Dendritic cell treated with granulocyte-macrophage colony-stimulating factor and Interleukin-4, amounts not matched to agents 40 ng/mL and 50 ng/mL, for 4 days (primary cell): Measurements from ENCODE around the gene ENDOD1.
"Not testable (repeated sequence)": the region's sequence is repeated elsewhere in the genome, so short reads cannot be mapped to it uniquely, and the experiment has no call there.

Experiments
- H3K27ac Mint-ChIP-seq: one replicate; pipeline ENCODE4 v1.8.0; 2022; ENCODE audit warnings: mild to moderate bottlenecking, mixed read lengths
- H3K27me3 Mint-ChIP-seq: one replicate; pipeline ENCODE4 v1.8.0; 2022; ENCODE audit warnings: mild to moderate bottlenecking, mixed read lengths
- H3K36me3 Mint-ChIP-seq: one replicate; pipeline ENCODE4 v1.8.0; 2022; ENCODE audit warnings: low read depth, mixed read lengths
- H3K4me1 Mint-ChIP-seq: one replicate; pipeline ENCODE4 v1.8.0; 2022; ENCODE audit warnings: low read depth, mixed read lengths
- H3K4me3 Mint-ChIP-seq: one replicate; pipeline ENCODE4 v1.8.0; 2022; ENCODE audit warnings: mild to moderate bottlenecking, moderate library complexity, mixed read lengths
- H3K9me3 Mint-ChIP-seq: one replicate; pipeline ENCODE4 v1.8.0; 2022; ENCODE audit warnings: mixed read lengths
- intact Hi-C: fragments of 100-400 bp; cut with micrococcal nuclease; formaldehyde crosslinking; loops from one replicate; pipeline ENCODE4 v1.15.0; 2022

The ENDOD1 gene

DNA sequence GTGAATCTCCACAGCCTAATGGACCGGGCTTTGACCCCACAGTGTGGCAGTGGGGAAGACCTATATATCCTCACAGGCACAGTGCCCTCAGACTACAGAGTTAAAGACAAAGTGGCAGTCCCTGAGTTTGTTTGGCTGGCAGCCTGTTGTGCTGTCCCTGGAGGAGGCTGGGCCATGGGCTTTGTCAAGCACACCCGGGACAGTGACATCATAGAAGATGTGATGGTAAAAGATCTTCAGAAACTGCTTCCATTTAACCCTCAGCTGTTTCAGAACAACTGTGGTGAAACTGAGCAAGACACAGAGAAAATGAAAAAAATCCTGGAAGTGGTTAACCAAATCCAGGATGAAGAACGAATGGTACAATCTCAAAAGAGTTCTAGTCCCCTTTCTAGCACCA is 39.0 kb downstream of the ENDOD1 start:
- intact Hi-C loops, result no loop called here
- Mint-ChIP-seq H3K4me3 (no peak overlapping the region), H3K9me3 (no peaks in the 10 kb centered on the region), H3K4me1 (peaks cover 5% of the 10 kb centered on the region), H3K36me3 (no peaks in the 10 kb centered on the region), H3K27ac (no peak overlapping the region), H3K27me3 (no peaks in the 10 kb centered on the region)

DNA sequence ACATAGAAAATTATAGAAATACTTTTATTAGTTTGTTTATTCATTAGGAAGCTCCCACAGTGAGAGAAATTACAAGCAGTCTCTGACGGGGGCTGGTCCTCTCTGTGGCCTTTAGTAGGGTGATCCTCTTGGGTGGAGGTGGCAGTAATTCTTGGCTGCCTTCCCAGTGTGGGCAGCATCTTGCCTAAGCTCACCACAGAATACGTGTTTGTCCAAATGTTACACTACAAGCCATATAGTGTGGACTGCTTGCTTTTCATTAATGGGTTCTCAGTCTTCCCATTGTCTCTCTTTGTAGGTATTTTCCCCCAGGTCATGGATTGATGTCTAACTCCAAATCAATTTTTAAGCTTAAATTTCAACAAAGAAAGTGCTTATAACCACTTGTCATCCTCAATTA is 43.3 kb downstream of the ENDOD1 start:
- H3K4me3 Mint-ChIP-seq, result no peak overlapping the region
- H3K9me3 Mint-ChIP-seq, result no peaks in the 10 kb centered on the region
- no peaks in the 10 kb centered on the region for H3K36me3 Mint-ChIP-seq
- H3K27ac Mint-ChIP-seq, result no peak overlapping the region
- H3K27me3 Mint-ChIP-seq, result no peaks in the 10 kb centered on the region
- intact Hi-C loops, result no loop called here
- peaks cover 5% of the 10 kb centered on the region for H3K4me1 Mint-ChIP-seq

- Mint-ChIP-seq H3K27ac (no peak overlapping the region), H3K27me3 (no peaks in the 10 kb centered on the region), H3K4me1 (peaks cover 5% of the 10 kb centered on the region), H3K4me3 (no peak overlapping the region), H3K9me3 (no peaks in the 10 kb centered on the region), H3K36me3 (no peaks in the 10 kb centered on the region)
- intact Hi-C loops, result no loop called here
Observed at GRCh38 chr11:95134491-95134890, 44.8 kb downstream of the ENDOD1 start.

DNA sequence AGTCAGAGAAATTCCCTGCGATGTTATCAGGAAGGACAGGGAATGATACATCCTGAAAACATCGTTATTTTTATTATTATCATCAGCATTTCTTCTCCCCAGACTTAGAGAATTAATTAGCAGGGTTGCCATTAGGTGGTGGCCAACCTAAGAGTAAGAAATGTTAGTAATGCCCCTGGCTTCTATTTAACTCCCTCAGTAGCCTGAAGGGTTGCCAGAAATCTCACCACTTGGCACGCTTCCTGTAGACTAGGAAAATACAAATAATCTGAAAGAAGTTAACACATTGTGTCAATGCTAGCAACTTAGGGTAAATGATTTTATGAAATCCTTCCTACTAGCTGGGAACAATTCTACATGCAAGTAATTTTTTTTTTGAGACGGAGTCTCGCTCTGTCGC is 45.5 kb downstream of the ENDOD1 start:
- Mint-ChIP-seq H3K27ac (no peak overlapping the region), H3K27me3 (peaks cover 2% of the 10 kb centered on the region), H3K4me1 (peaks cover 5% of the 10 kb centered on the region), H3K4me3 (no peak overlapping the region), H3K9me3 (no peaks in the 10 kb centered on the region), H3K36me3 (no peaks in the 10 kb centered on the region)
- intact Hi-C loops, result no loop called here

GRCh38 chr11:95135880-95136279 is 46.2 kb downstream of the ENDOD1 start:
- Mint-ChIP-seq H3K27me3 (peaks cover 7% of the 10 kb centered on the region), H3K27ac (no peak overlapping the region), H3K4me1 (peaks cover 5% of the 10 kb centered on the region), H3K36me3 (no peaks in the 10 kb centered on the region), H3K9me3 (no peaks in the 10 kb centered on the region), H3K4me3 (no peak overlapping the region)
- intact Hi-C loops, result no loop called here

DNA sequence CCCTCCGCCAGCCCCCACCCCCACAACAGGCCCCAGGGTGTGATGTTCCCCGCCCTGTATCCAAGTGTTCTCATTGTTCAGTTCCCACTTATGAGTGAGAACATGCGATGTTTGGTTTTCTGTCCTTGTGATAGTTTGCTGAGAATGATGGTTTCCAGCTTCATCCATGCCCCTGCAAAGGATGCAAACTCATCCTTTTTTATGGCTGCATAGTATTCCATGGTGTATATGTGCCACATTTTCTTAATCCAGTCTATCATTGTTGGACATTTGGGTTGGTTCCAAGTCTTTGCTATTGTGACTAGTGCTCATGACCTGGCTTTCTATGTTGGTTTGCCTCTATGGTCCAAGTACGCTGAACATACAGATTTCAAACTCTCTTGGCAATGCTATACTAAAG is 47.1 kb downstream of the ENDOD1 start:
- H3K9me3 Mint-ChIP-seq, H3K4me1 Mint-ChIP-seq, H3K27ac Mint-ChIP-seq, intact Hi-C loops, H3K36me3 Mint-ChIP-seq, H3K4me3 Mint-ChIP-seq, H3K27me3 Mint-ChIP-seq: not testable (repeated sequence)

DNA sequence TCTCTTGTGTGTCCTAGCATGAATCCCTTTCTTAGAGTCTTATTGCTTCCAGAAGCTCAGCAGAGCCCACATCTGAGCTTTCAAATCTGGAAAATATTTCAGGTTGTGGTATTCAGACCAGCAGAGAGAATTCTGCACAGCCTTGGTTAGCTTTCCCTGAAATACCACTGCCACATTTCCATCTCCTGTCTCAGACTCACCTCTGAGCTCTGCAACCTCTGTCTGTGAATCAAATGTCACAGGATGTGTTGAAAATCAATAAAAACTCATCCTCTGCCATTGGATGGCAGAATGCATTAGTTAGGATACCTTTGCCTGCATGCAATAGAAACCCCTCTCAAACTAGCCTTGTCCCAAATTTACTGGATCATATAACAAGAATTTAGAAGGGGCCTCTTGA is 47.7 kb downstream of the ENDOD1 start:
- Mint-ChIP-seq H3K36me3 (no peaks in the 10 kb centered on the region), H3K4me1 (peaks cover 2% of the 10 kb centered on the region), H3K27ac (no peak overlapping the region), H3K9me3 (no peaks in the 10 kb centered on the region), H3K27me3 (peaks cover 9% of the 10 kb centered on the region), H3K4me3 (no peak overlapping the region)
- intact Hi-C loops, result no loop called here

- Mint-ChIP-seq H3K36me3 (no peaks in the 10 kb centered on the region), H3K27ac (no peak overlapping the region), H3K4me1 (no peaks in the 10 kb centered on the region), H3K9me3 (no peaks in the 10 kb centered on the region), H3K27me3 (peaks cover 10% of the 10 kb centered on the region), H3K4me3 (no peak overlapping the region)
- intact Hi-C loops, result no loop called here
Observed at GRCh38 chr11:95138448-95138847, 48.8 kb downstream of the ENDOD1 start.

- Mint-ChIP-seq H3K27ac (no peak overlapping the region), H3K36me3 (no peaks in the 10 kb centered on the region), H3K9me3 (no peaks in the 10 kb centered on the region), H3K27me3 (peaks cover 16% of the 10 kb centered on the region), H3K4me3 (no peak overlapping the region), H3K4me1 (no peaks in the 10 kb centered on the region)
- intact Hi-C loops, result no loop called here
Observed at GRCh38 chr11:95140397-95141033, 50.9 kb downstream of the ENDOD1 start.

DNA sequence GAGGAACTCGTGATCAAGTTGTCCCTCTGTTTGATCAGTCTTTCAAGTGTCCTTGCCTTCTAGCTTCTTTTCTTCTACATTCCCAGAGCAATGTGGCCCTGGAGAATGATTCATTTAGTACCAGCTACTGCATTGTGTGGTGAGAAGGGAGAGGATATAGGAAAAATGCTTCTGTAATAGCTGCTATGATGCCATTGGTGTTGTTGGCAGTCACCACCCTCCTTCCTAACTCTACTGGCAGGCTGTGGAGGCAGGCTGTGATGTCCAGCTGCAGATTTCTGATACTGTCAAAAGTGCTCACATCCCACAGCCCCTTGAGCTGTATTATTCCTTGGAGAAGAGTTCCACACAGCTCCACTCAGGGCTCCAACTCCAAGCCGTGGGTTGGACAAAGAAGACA is 52.8 kb downstream of the ENDOD1 start:
- intact Hi-C loops, result no loop called here
- Mint-ChIP-seq H3K4me3 (no peak overlapping the region), H3K9me3 (no peaks in the 10 kb centered on the region), H3K27ac (no peak overlapping the region), H3K36me3 (no peaks in the 10 kb centered on the region), H3K4me1 (peaks cover 5% of the 10 kb centered on the region), H3K27me3 (peaks cover 19% of the 10 kb centered on the region)

DNA sequence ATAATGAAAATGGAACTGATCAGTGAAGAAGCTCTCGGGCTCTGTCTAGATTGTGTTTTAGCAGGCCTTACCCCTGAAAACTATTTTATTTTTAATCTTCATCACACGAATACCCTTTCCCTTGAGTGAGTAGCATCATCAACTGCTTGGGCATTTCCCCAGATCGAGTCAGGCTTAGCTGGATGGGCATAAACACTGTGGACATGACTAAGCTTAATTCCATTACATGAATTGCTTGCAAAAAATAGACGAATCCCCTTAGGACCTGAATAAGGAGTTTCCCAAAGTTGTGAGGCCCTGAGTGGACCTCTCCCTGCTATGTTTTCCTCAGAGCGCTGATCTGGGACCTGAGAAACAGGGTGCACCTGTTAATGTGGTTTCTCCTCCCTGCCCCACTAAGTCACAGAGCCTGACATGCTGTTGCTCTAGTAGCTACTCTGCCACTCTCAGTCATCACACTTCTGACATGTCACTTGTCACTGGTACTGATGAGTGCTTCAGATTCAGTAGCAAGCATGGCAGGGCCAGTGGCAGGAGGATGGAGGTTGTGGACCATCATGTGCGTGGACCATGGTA is 53.5 kb downstream of the ENDOD1 start:
- H3K27ac Mint-ChIP-seq, result no peak overlapping the region
- no peaks in the 10 kb centered on the region for H3K9me3 Mint-ChIP-seq
- H3K27me3 Mint-ChIP-seq, result peaks cover 20% of the 10 kb centered on the region
- no peak overlapping the region for H3K4me3 Mint-ChIP-seq
- intact Hi-C loops, result no loop called here
- peaks cover 13% of the 10 kb centered on the region for H3K4me1 Mint-ChIP-seq
- H3K36me3 Mint-ChIP-seq, result no peaks in the 10 kb centered on the region

- Mint-ChIP-seq H3K27me3 (peaks cover 28% of the 10 kb centered on the region), H3K9me3 (no peaks in the 10 kb centered on the region), H3K4me3 (no peak overlapping the region), H3K4me1 (peaks cover 13% of the 10 kb centered on the region), H3K36me3 (no peaks in the 10 kb centered on the region), H3K27ac (no peak overlapping the region)
- intact Hi-C loops, result no loop called here
Observed at GRCh38 chr11:95144313-95145235, 54.9 kb downstream of the ENDOD1 start.

- H3K4me1 Mint-ChIP-seq, result peaks cover 19% of the 10 kb centered on the region
- intact Hi-C loops, result no loop called here
- H3K9me3 Mint-ChIP-seq, result no peaks in the 10 kb centered on the region
- H3K27ac Mint-ChIP-seq, result no peak overlapping the region
- peaks cover 32% of the 10 kb centered on the region for H3K27me3 Mint-ChIP-seq
- H3K4me3 Mint-ChIP-seq, result no peak overlapping the region
- H3K36me3 Mint-ChIP-seq, result peaks cover under 1% of the 10 kb centered on the region
Observed at GRCh38 chr11:95145430-95146060, 55.9 kb downstream of the ENDOD1 start.

- Mint-ChIP-seq H3K27ac (no peak overlapping the region), H3K27me3 (peaks cover 28% of the 10 kb centered on the region), H3K4me3 (no peak overlapping the region)
Observed at GRCh38 chr11:95147364-95147905, 57.8 kb downstream of the ENDOD1 start.

More at GRCh38 chr11:95147364-95147905, 57.8 kb downstream of the ENDOD1 start:
- Mint-ChIP-seq H3K36me3 (peaks cover 8% of the 10 kb centered on the region), H3K4me1 (peaks cover 36% of the 10 kb centered on the region), H3K9me3 (no peaks in the 10 kb centered on the region)
- intact Hi-C loops, result no loop called here
